Trophoblast cell (in vitro differentiated cells and primary cell): ENCODE data around the gene SPRED2.

Source experiments
- DNase-seq, 2 donors: peaks; one replicate each; pipeline ENCODE4 v3.0.0-alpha.2; 2016
- H2AFZ ChIP-seq: 2 replicates; pipeline ENCODE4 v1.6.1; 2013; ENCODE audit warnings: low read length, moderate library complexity, mild to moderate bottlenecking; ENCODE audit not compliant: insufficient read depth, poor library complexity
- H2AK5ac ChIP-seq: 2 replicates; pipeline ENCODE4 v1.6.1; 2013; ENCODE audit warnings: mild to moderate bottlenecking, low read length
- H2BK120ac ChIP-seq: 2 replicates; pipeline ENCODE4 v1.6.1; 2013; ENCODE audit warnings: low read length, mild to moderate bottlenecking, moderate library complexity; ENCODE audit not compliant: insufficient read depth, poor library complexity
- H2BK12ac ChIP-seq: 2 replicates; pipeline ENCODE4 v1.6.1; 2013; ENCODE audit warnings: mild to moderate bottlenecking, low read length, moderate library complexity
- H2BK5ac ChIP-seq: 2 replicates; pipeline ENCODE4 v1.6.1; 2013; ENCODE audit warnings: low read length, low read depth, moderate library complexity, mild to moderate bottlenecking; ENCODE audit not compliant: poor library complexity
- H3K14ac ChIP-seq: 2 replicates; pipeline ENCODE4 v1.6.1; 2013; ENCODE audit warnings: mild to moderate bottlenecking, low read length
- H3K18ac ChIP-seq: 2 replicates; pipeline ENCODE4 v1.6.1; 2013; ENCODE audit warnings: mild to moderate bottlenecking, low read length
- H3K23ac ChIP-seq: 2 replicates; pipeline ENCODE4 v1.6.1; 2013; ENCODE audit warnings: low read length
- H3K27ac ChIP-seq: 2 replicates; pipeline ENCODE4 v1.5.1; 2013; ENCODE audit warnings: low read depth, mild to moderate bottlenecking, inconsistent platforms, low read length, moderate library complexity
- H3K27me3 ChIP-seq: 2 replicates; pipeline ENCODE4 v1.6.1; 2013; ENCODE audit warnings: inconsistent platforms, mild to moderate bottlenecking, low read length, moderate library complexity; ENCODE audit not compliant: insufficient read depth
- H3K36me3 ChIP-seq, 2 experiments: 1 replicate in 1 of 2; 2 replicates in 1 of 2; pipeline ENCODE4 v1.6.1; 2013; ENCODE audit warnings: low read length in 2 of 2, mild to moderate bottlenecking in 2 of 2, moderate library complexity in 1 of 2; ENCODE audit not compliant: insufficient read depth in 2 of 2, control insufficient read depth in 1 of 2
- H3K4ac ChIP-seq: 2 replicates; pipeline ENCODE4 v1.6.1; 2013; ENCODE audit warnings: low read depth, mild to moderate bottlenecking, low read length, moderate library complexity
- H3K4me1 ChIP-seq, 2 experiments: 1 replicate in 1 of 2; 2 replicates in 1 of 2; pipeline ENCODE4 v1.6.1; 2013; ENCODE audit warnings: low read length in 2 of 2, mild to moderate bottlenecking in 2 of 2, moderate library complexity in 1 of 2; ENCODE audit not compliant: insufficient read depth in 2 of 2, control insufficient read depth in 1 of 2
- H3K4me2 ChIP-seq: 2 replicates; pipeline ENCODE4 v1.6.1; 2013; ENCODE audit warnings: inconsistent platforms, mild to moderate bottlenecking, low read length, moderate library complexity
- H3K4me3 ChIP-seq: 2 replicates; pipeline ENCODE4 v1.5.1; 2013; ENCODE audit warnings: mild to moderate bottlenecking, low read depth, low read length, inconsistent platforms
- H3K79me1 ChIP-seq: one replicate; pipeline ENCODE4 v1.6.1; 2013; ENCODE audit warnings: low read length
- H3K79me2 ChIP-seq: 2 replicates; pipeline ENCODE4 v1.6.1; 2013; ENCODE audit warnings: low read length, mild to moderate bottlenecking; ENCODE audit not compliant: control insufficient read depth, insufficient read depth, poor library complexity
- H3K9ac ChIP-seq: 2 replicates; pipeline ENCODE4 v1.6.1; 2013; ENCODE audit warnings: mild to moderate bottlenecking, low read length
- H3K9me3 ChIP-seq: 2 replicates; pipeline ENCODE4 v1.6.1; 2013; ENCODE audit warnings: low read depth, mild to moderate bottlenecking, control low read depth, inconsistent platforms, low read length; ENCODE audit not compliant: insufficient read depth
- H4K12ac ChIP-seq: 2 replicates; pipeline ENCODE4 v1.6.1; 2013; ENCODE audit warnings: low read depth, mild to moderate bottlenecking, low read length, moderate library complexity
- H4K8ac ChIP-seq: 2 replicates; pipeline ENCODE4 v1.6.1; 2013; ENCODE audit warnings: low read depth, mild to moderate bottlenecking, low read length, moderate library complexity
- H4K91ac ChIP-seq: one replicate; pipeline ENCODE4 v1.6.1; 2013; ENCODE audit warnings: low read depth, mild to moderate bottlenecking, low read length, moderate library complexity
- WGBS: extraction: QIAGEN DNeasy Blood & Tissue Kit; methylation state at CpG from one replicate; pipeline ENCODE4 v1.1.7; 2013; ENCODE audit warnings: missing lambda C conversion rate; ENCODE audit not compliant: insufficient read length, insufficient coverage; ENCODE audit errors: extremely low coverage; 5-methylcytosine and 5-hydroxymethylcytosine counted together

The SPRED2 gene

GRCh38 chr2:65378290-65378689 is 54.1 kb downstream of the SPRED2 start:
- no peak overlapping the region for H3K27ac ChIP-seq
- no peak overlapping the region for H2BK120ac ChIP-seq
- H3K4me2 ChIP-seq = no peak overlapping the region
- H3K4ac ChIP-seq = no peak overlapping the region
- no peak overlapping the region for H3K14ac ChIP-seq
- no peak overlapping the region for H2BK12ac ChIP-seq
- H2AFZ ChIP-seq = no peak overlapping the region
- no peak overlapping the region for H4K91ac ChIP-seq
- WGBS = no CpG with 5 or more reads among the region's 4 CpGs
- no peak for DNase-seq
- H3K18ac ChIP-seq = peak overlapping the region; percentile 58
- no peak overlapping the region for H3K23ac ChIP-seq
- no peaks in the 10 kb centered on the region for H3K27me3 ChIP-seq
- H4K12ac ChIP-seq = no peak overlapping the region
- H2AK5ac ChIP-seq = no peak overlapping the region
- no peak overlapping the region for H3K4me3 ChIP-seq
- peaks cover 26 to 37% of the 10 kb centered on the region in 2 experiments for H3K4me1 ChIP-seq
- H4K8ac ChIP-seq = no peak overlapping the region
- no peak overlapping the region for H2BK5ac ChIP-seq
- no peaks in the 10 kb centered on the region for H3K9me3 ChIP-seq
- H3K9ac ChIP-seq = no peak overlapping the region
- H3K79me1 ChIP-seq = peaks cover 5% of the 10 kb centered on the region
- no peaks in the 10 kb centered on the region for H3K36me3 ChIP-seq
- H3K79me2 ChIP-seq = no peaks in the 10 kb centered on the region

DNA sequence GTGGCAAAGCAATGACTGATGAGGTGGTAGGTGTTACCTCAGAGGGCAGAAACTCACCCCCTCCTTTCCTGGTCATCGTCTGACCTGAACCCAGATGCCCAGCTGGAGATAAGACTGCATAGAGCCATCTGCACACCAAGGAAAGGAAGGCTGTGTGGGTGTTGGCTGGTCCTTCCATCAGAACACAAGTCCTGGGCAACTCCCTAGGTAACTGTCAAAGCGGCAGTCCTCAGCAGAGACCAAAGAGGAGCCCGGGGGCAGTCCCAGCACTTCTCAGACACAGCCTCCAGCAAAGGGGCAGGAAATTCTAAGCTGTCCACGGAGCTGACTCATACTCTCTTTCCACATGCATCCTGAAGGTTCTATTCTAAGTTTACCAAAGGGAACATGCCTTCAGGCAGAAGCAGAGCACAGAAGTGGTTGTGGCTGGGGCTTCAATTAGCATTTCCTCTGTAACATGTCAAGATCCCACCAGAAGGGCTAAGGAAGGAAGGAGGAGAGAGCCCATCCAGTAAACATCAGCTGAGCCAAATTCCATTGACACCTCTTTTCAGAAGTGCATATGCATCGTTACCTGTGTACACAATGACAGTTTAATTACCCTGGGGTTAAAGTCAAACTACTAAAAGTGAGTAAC is 54.7 kb downstream of the SPRED2 start:
- H4K91ac ChIP-seq = no peak overlapping the region
- H3K4me1 ChIP-seq = peaks cover 24 to 34% of the 10 kb centered on the region in 2 experiments
- H3K79me2 ChIP-seq = no peaks in the 10 kb centered on the region
- WGBS = no CpG with 5 or more reads among the region's 5 CpGs
- H3K9ac ChIP-seq = no peak overlapping the region
- peak overlapping the region; percentile 3 for H3K4me2 ChIP-seq
- H3K9me3 ChIP-seq = no peaks in the 10 kb centered on the region
- H2AK5ac ChIP-seq = no peak overlapping the region
- no peak overlapping the region for H2AFZ ChIP-seq
- no peak overlapping the region for H3K23ac ChIP-seq
- no peak overlapping the region for H3K14ac ChIP-seq
- H3K79me1 ChIP-seq = peaks cover 5% of the 10 kb centered on the region
- peak overlapping the region; percentile 0 for H3K27ac ChIP-seq
- no peak overlapping the region for H2BK120ac ChIP-seq
- H4K12ac ChIP-seq = no peak overlapping the region
- no peaks in the 10 kb centered on the region for H3K36me3 ChIP-seq
- DNase-seq = peak; percentile 89 to 90
- H2BK5ac ChIP-seq = no peak overlapping the region
- no peak overlapping the region for H3K18ac ChIP-seq
- H3K27me3 ChIP-seq = no peaks in the 10 kb centered on the region
- H3K4ac ChIP-seq = no peak overlapping the region
- no peak overlapping the region for H4K8ac ChIP-seq
- no peak overlapping the region for H3K4me3 ChIP-seq
- H2BK12ac ChIP-seq = no peak overlapping the region

DNA sequence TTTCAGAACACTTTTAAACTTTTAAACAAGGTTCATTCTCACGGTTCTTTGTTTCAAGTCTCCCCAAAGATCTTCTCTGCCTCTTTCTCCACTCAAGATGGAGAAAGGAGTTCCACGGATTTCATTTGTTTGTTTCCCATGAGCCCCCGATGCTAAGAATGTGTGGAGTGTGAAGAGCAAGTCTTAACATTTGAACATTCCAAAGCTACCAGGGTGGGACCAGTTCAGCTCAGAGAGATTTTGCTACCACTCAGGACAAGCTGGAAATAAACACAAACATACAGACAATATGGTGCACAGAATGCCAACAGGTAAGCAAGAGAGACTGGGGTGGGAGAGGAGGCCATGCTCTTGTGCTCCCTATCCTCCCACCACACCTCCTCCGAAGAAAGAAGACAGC is 56.7 kb downstream of the SPRED2 start:
- Histone ChIP-seq H3K4me3 (no peak overlapping the region), H3K4me1 (peaks cover 18 to 24% of the 10 kb centered on the region in 2 experiments), H3K36me3 (no peaks in the 10 kb centered on the region), H2BK12ac (peak overlapping the region; percentile 27), H3K14ac (no peak overlapping the region), H2BK5ac (no peak overlapping the region), H3K23ac (no peak overlapping the region), H3K4ac (no peak overlapping the region), H3K79me2 (no peaks in the 10 kb centered on the region), H3K79me1 (peaks cover 2% of the 10 kb centered on the region), H3K9ac (no peak overlapping the region), H3K27ac (no peak overlapping the region), H2BK120ac (no peak overlapping the region), H4K8ac (no peak overlapping the region), H2AFZ (no peak overlapping the region), H3K27me3 (no peaks in the 10 kb centered on the region), H4K91ac (no peak overlapping the region), H3K18ac (no peak overlapping the region), H2AK5ac (no peak overlapping the region), H3K4me2 (no peak overlapping the region), H4K12ac (no peak overlapping the region), H3K9me3 (no peaks in the 10 kb centered on the region)
- DNase-seq = no peak
- no CpG with 5 or more reads among the region's 4 CpGs for WGBS

DNA sequence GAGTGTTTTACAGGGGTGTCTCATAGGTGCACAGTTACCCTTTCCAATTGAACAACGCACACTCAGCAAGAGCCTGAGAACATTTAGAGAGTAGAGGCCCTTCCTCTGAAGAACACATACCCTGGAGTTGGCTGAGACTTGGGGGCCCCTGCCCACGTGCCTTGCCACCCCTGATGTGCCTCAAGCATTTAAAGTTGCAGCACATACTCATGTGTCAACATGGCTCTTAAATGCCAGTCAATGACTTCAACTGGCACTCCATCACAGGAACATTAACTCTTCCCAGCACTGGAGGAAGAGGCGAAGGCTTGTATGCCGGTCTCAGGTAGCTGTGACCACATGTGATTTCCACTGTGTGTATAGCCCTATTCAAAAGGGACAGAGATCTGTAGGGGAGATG is 57.4 kb downstream of the SPRED2 start:
- Histone ChIP-seq H3K4me2 (no peak overlapping the region), H4K8ac (no peak overlapping the region), H3K4ac (no peak overlapping the region), H3K36me3 (no peaks in the 10 kb centered on the region), H3K27ac (no peak overlapping the region), H3K9me3 (no peaks in the 10 kb centered on the region), H3K79me2 (no peaks in the 10 kb centered on the region), H3K9ac (no peak overlapping the region), H4K12ac (no peak overlapping the region), H3K4me1 (peaks cover 16 to 25% of the 10 kb centered on the region in 2 experiments), H3K23ac (no peak overlapping the region), H2BK120ac (no peak overlapping the region), H4K91ac (peak overlapping the region; percentile 15), H2BK5ac (no peak overlapping the region), H2AK5ac (no peak overlapping the region), H3K18ac (no peak overlapping the region), H2AFZ (no peak overlapping the region), H3K79me1 (peaks cover 2% of the 10 kb centered on the region), H3K27me3 (no peaks in the 10 kb centered on the region), H3K4me3 (no peak overlapping the region), H3K14ac (no peak overlapping the region), H2BK12ac (peak overlapping the region; percentile 3)
- WGBS = no CpG with 5 or more reads among the region's 4 CpGs
- no peak for DNase-seq
